H1 (cell line): Measurements from ENCODE around the gene NF1. TPM values are rescaled to one million over a fixed set of nuclear protein-coding genes. Genes with fewer than 3 reads are reported as not detected.

ENCODE experiments used
- CTCF ChIA-PET: fragments of 300-600 bp; sonication (Branson Sonifier 250); formaldehyde crosslinking; loops from one replicate; lab custom pipeline; 2021; ENCODE audit not compliant: partially characterized antibody; lab: Charles Lee
- POLR2A ChIA-PET: fragments of 300-600 bp; sonication (Branson Sonifier 250); formaldehyde crosslinking; loops from one replicate; lab custom pipeline; 2021; ENCODE audit warnings: inconsistent platforms; ENCODE audit not compliant: partially characterized antibody; lab: Charles Lee
- DNase-seq, 2 experiments: peaks; one replicate each; pipeline versions ENCODE4 v3.0.0 to v3.0.0-alpha.2; 2010 to 2022; ENCODE audit warnings: low spot score in 2 of 2, low read depth in 1 of 2, mixed read lengths in 1 of 2
- FAIRE-seq: peaks from 2 replicates; lab custom pipeline; 2011; peaks lifted over from hg19 to GRCh38; lab: Jason Lieb, UNC
- H2AFZ ChIP-seq: 2 replicates; pipeline ENCODE4 v1.8.1; 2012; ENCODE audit warnings: low read length, inconsistent platforms
- H2AK5ac ChIP-seq: 2 replicates; pipeline ENCODE4 v1.6.1; 2013; ENCODE audit warnings: low read depth, low read length
- H2BK120ac ChIP-seq: replicated peaks from 2 replicates; pipeline ENCODE3; 2013; ENCODE audit warnings: low read depth, low read length, inconsistent platforms
- H2BK12ac ChIP-seq: 2 replicates; pipeline ENCODE4 v1.6.1; 2013; ENCODE audit warnings: low read depth, low read length
- H2BK15ac ChIP-seq: 2 replicates; pipeline ENCODE4 v1.6.1; 2013; ENCODE audit warnings: low read length
- H2BK20ac ChIP-seq: 2 replicates; pipeline ENCODE4 v1.6.1; 2013; ENCODE audit warnings: low read length
- H2BK5ac ChIP-seq: 2 replicates; pipeline ENCODE4 v1.6.1; 2013; ENCODE audit warnings: low read depth, low read length
- H3K14ac ChIP-seq: 2 replicates; pipeline ENCODE4 v1.6.1; 2013; ENCODE audit warnings: inconsistent platforms; ENCODE audit not compliant: insufficient read length
- H3K18ac ChIP-seq: 2 replicates; pipeline ENCODE4 v1.6.1; 2013; ENCODE audit warnings: low read length; ENCODE audit errors: extremely low read depth
- H3K23ac ChIP-seq: 2 replicates; pipeline ENCODE4 v1.6.1; 2013; ENCODE audit warnings: inconsistent platforms; ENCODE audit not compliant: insufficient read length
- H3K23me2 ChIP-seq: 2 replicates; pipeline ENCODE4 v1.6.1; 2013; ENCODE audit warnings: low read depth, low read length
- H3K27ac ChIP-seq: 2 replicates; pipeline ENCODE4 v1.6.1; 2011; ENCODE audit warnings: low read depth, low read length, inconsistent platforms
- H3K27me3 ChIP-seq, 4 experiments: replicated peaks in 1 of 4; 1 replicate in 1 of 4; 2 replicates in 3 of 4; pipeline versions ENCODE4 v1.6.1 to v1.8.1; 2011 to 2013; ENCODE audit warnings: low read length in 3 of 4, mild to moderate bottlenecking in 3 of 4, inconsistent platforms in 2 of 4, mixed read lengths in 2 of 4, moderate library complexity in 1 of 4; ENCODE audit not compliant: control insufficient read depth in 3 of 4, insufficient read depth in 3 of 4; ENCODE audit errors: extremely low read depth in 1 of 4
- H3K36me3 ChIP-seq, 4 experiments: 2 replicates each; pipeline versions ENCODE4 v1.6.1 to v1.8.1; 2011 to 2013; ENCODE audit warnings: mild to moderate bottlenecking in 4 of 4, low read length in 3 of 4, moderate library complexity in 2 of 4, control low read depth in 1 of 4, inconsistent platforms in 1 of 4; ENCODE audit not compliant: insufficient read depth in 4 of 4, control insufficient read depth in 2 of 4
- H3K4ac ChIP-seq: replicated peaks from 2 replicates; pipeline ENCODE3; 2013; ENCODE audit warnings: low read length, low read depth, mixed read lengths, inconsistent platforms; ENCODE audit not compliant: insufficient read length
- H3K4me1 ChIP-seq, 4 experiments: replicated peaks in 1 of 4; 1 replicate in 1 of 4; 2 replicates in 3 of 4; pipeline versions ENCODE4 v1.6.1 to v1.8.1; 2011 to 2013; ENCODE audit warnings: low read length in 3 of 4, inconsistent platforms in 2 of 4, mixed read lengths in 1 of 4; ENCODE audit not compliant: insufficient read depth in 4 of 4, control insufficient read depth in 3 of 4
- H3K4me2 ChIP-seq, 2 experiments: 2 replicates each; pipeline versions ENCODE4 v1.6.1 to v1.8.1; 2011 to 2013; ENCODE audit warnings: low read depth in 2 of 2, low read length in 2 of 2, control low read depth in 1 of 2, inconsistent platforms in 1 of 2, mild to moderate bottlenecking in 1 of 2; ENCODE audit not compliant: insufficient read depth in 1 of 2
- H3K4me3 ChIP-seq, 4 experiments: fragments of 200-600, 300-600 bp in 1 of 4; sonication (generic), shearing (Covaris generic), sonication (Bioruptor Twin) in 1 of 4; 2 replicates each; pipeline versions ENCODE4 v1.5.1 to v1.8.1; 2011 to 2016; ENCODE audit warnings: low read length in 4 of 4, low read depth in 3 of 4, control low read depth in 2 of 4, inconsistent platforms in 2 of 4, mild to moderate bottlenecking in 2 of 4, mixed read lengths in 1 of 4, moderate library complexity in 1 of 4; ENCODE audit not compliant: insufficient read depth in 2 of 4; ENCODE audit errors: extremely low read depth in 1 of 4
- H3K56ac ChIP-seq: replicated peaks from 2 replicates; pipeline ENCODE3; 2013; ENCODE audit warnings: low read depth, mild to moderate bottlenecking, mixed read lengths, low read length, inconsistent platforms; ENCODE audit not compliant: insufficient read length
- H3K79me1 ChIP-seq: 2 replicates; pipeline ENCODE4 v1.6.1; 2013; ENCODE audit warnings: low read depth, low read length, control low read depth
- H3K79me2 ChIP-seq, 2 experiments: 2 replicates each; pipeline versions ENCODE4 v1.6.1 to v1.8.1; 2012 to 2013; ENCODE audit warnings: low read length in 2 of 2, mild to moderate bottlenecking in 2 of 2, inconsistent platforms in 1 of 2; ENCODE audit not compliant: insufficient read depth in 2 of 2, control insufficient read depth in 1 of 2
- H3K9ac ChIP-seq, 4 experiments: replicated peaks in 1 of 4; 1 replicate in 1 of 4; 2 replicates in 3 of 4; pipeline versions ENCODE4 v1.6.1 to v1.8.1; 2011 to 2013; ENCODE audit warnings: low read depth in 3 of 4, low read length in 3 of 4, control low read depth in 2 of 4, mild to moderate bottlenecking in 2 of 4, moderate library complexity in 2 of 4, inconsistent platforms in 1 of 4; ENCODE audit errors: extremely low read depth in 1 of 4
- H3K9me3 ChIP-seq, 2 experiments: 2 replicates each; pipeline versions ENCODE4 v1.6.1 to v1.8.1; 2012 to 2013; ENCODE audit warnings: mild to moderate bottlenecking in 2 of 2, moderate library complexity in 2 of 2, control low read depth in 1 of 2, inconsistent platforms in 1 of 2, low read depth in 1 of 2, low read length in 1 of 2, mixed read lengths in 1 of 2; ENCODE audit not compliant: insufficient read depth in 2 of 2
- H4K20me1 ChIP-seq, 2 experiments: replicated peaks in 1 of 2; 2 replicates each; pipeline versions ENCODE3 to v1.8.1; 2011 to 2013; ENCODE audit warnings: inconsistent platforms in 2 of 2, low read length in 2 of 2, mild to moderate bottlenecking in 1 of 2; ENCODE audit not compliant: insufficient read depth in 2 of 2, control insufficient read depth in 1 of 2
- H4K5ac ChIP-seq: 2 replicates; pipeline ENCODE4 v1.6.1; 2013; ENCODE audit warnings: low read length, low read depth, mixed read lengths, inconsistent platforms; ENCODE audit not compliant: insufficient read length
- H4K8ac ChIP-seq: 2 replicates; pipeline ENCODE4 v1.8.0; 2013; ENCODE audit warnings: mild to moderate bottlenecking, moderate library complexity, low read length, inconsistent platforms; ENCODE audit not compliant: insufficient read depth; ENCODE audit errors: extremely low read depth
- H4K91ac ChIP-seq: replicated peaks from 2 replicates; pipeline ENCODE3; 2013; ENCODE audit warnings: low read length, mixed read lengths, inconsistent platforms; ENCODE audit not compliant: insufficient read length
- EP300 ChIP-seq, 2 experiments: IDR thresholded peaks; 1 replicate in 1 of 2; 2 replicates in 1 of 2; pipeline ENCODE4 v1.6.1; 2011 to 2012; ENCODE audit warnings: low read depth in 2 of 2, low read length in 2 of 2, mild to moderate bottlenecking in 2 of 2, borderline replicate concordance in 1 of 2, inconsistent platforms in 1 of 2, moderate library complexity in 1 of 2
- POU5F1 ChIP-seq: IDR thresholded peaks from 2 replicates; pipeline ENCODE4 v1.6.1; 2011; ENCODE audit warnings: low read depth, mild to moderate bottlenecking, low read length, moderate library complexity
- TAF7 ChIP-seq: optimal IDR thresholded peaks from 2 replicates; pipeline ENCODE3; 2011; ENCODE audit warnings: low read depth, mild to moderate bottlenecking, inconsistent platforms, low read length, moderate library complexity, borderline replicate concordance
- WGBS, 2 experiments: shearing (Covaris generic) in 1 of 2; methylation state at CpG; one replicate each; pipeline versions ENCODE4 v1.1.6 to v1.1.7; 2013 to 2015; ENCODE audit warnings: low lambda C conversion rate in 2 of 2, mixed read lengths in 2 of 2, inconsistent platforms in 1 of 2, low coverage in 1 of 2, missing lambda C conversion rate in 1 of 2; ENCODE audit not compliant: insufficient replicate concordance in 2 of 2, insufficient coverage in 1 of 2, insufficient read length in 1 of 2; ENCODE audit errors: extremely low coverage in 1 of 2, missing lambda C conversion rate in 1 of 2; 5-methylcytosine and 5-hydroxymethylcytosine counted together
- polyA plus RNA-seq, 7 experiments: library from polyadenylated mRNA; depleted of rRNA in 3 of 7; stranded (reverse) in 5 of 7; unstranded in 2 of 7; fragments of >200 nt in 5 of 7; fragments of 200-250 nt in 2 of 7; gene quantifications; 1 replicate in 5 of 7; 2 replicates in 1 of 7; 4 replicates in 1 of 7; pipeline versions ENCODE4 v1.2.1 to v1.2.3, GENCODE V29; 2011 to 2013; ENCODE audit warnings: missing spikeins in 2 of 7, mixed read lengths in 2 of 7
- total RNA-seq: library from RNA; stranded (reverse); fragmentation: NEBNext Ultra II Directional; extraction: Animal tissue kit (Norgen Biotek cat#: 25700); gene quantifications from 2 replicates; pipeline ENCODE4 v1.2.1, GENCODE V29; 2021

NF1 gene
- total and polyA plus RNA-seq, 2 of the 8 experiments (the other 6 are each of a cell fraction or from before 2014, with no cell fraction given): 19.3 to 29.6 TPM

GRCh38 chr17:31321481-31321880 lies 226.7 kb downstream of the NF1 start, which contains the start of gene EVI2A:
Gene EVI2A, minus strand, starts transcription at chr17:31321622. Its CDS starts 2,609 bp downstream, at chr17:31319013.
- H3K4me3 ChIP-seq: no peak within 1 kb of the TSS
- H4K20me1 ChIP-seq: no peaks in the 10 kb centered on the region
- no peak within 1 kb of the TSS for H2BK15ac ChIP-seq
- H3K4me2 ChIP-seq: no peak within 1 kb of the TSS
- H3K36me3 ChIP-seq: peaks cover 0 to 4% (median 1%) of the 10 kb centered on the region in 4 experiments; a peak in 3 of 8 replicates
- TF ChIP-seq TAF7: no peak
- no peak for TF ChIP-seq EP300 (IDR thresholded peaks at IDR 0.05; ENCODE audit: borderline replicate concordance in 1 of 2, low read depth in 2 of 2, low read length in 2 of 2)
- no peak for TF ChIP-seq POU5F1
- no peaks in the 10 kb centered on the region for H3K79me2 ChIP-seq
- POLR2A ChIA-PET: no interaction called here
- H3K27ac ChIP-seq: no peak within 1 kb of the TSS
- no peak within 1 kb of the TSS for H2AK5ac ChIP-seq
- H2BK20ac ChIP-seq: no peak within 1 kb of the TSS
- no peaks in the 10 kb centered on the region for H3K23me2 ChIP-seq
- 0 out of 7 replicates have a peak, but pooled peaks cover 0 to 4% (median 0%) of the 10 kb centered on the region in 4 experiments for H3K4me1 ChIP-seq
- no peak within 1 kb of the TSS for H3K23ac ChIP-seq
- no peak within 1 kb of the TSS for H3K18ac ChIP-seq
- H3K9me3 ChIP-seq: no peaks in the 10 kb centered on the region
- H3K14ac ChIP-seq: no peak within 1 kb of the TSS
- CTCF ChIA-PET: no interaction called here
- no peak within 1 kb of the TSS for H2BK5ac ChIP-seq
- no peak for FAIRE-seq
- no peak within 1 kb of the TSS for H4K8ac ChIP-seq
- no peaks in the 10 kb centered on the region for H3K27me3 ChIP-seq
- H2AFZ ChIP-seq: no peak within 1 kb of the TSS
- H3K4ac ChIP-seq: no peak within 1 kb of the TSS
- H3K79me1 ChIP-seq: no peaks in the 10 kb centered on the region
- DNase-seq: no peak
- H4K5ac ChIP-seq: no peak within 1 kb of the TSS
- H3K9ac ChIP-seq: no peak within 1 kb of the TSS
- H4K91ac ChIP-seq: no peak within 1 kb of the TSS
- H2BK12ac ChIP-seq: no peak within 1 kb of the TSS
- no peak within 1 kb of the TSS for H3K56ac ChIP-seq
- H2BK120ac ChIP-seq: no peak within 1 kb of the TSS
- WGBS, 2 experiments: 80% methylated on average over 3 of the region's 3 CpGs; no CpG with 5 or more reads in 1 of the 2 experiments
